ENCODE data around the gene SQSTM1. TPM values are rescaled to one million over a fixed set of nuclear protein-coding genes. Genes with fewer than 3 reads are reported as not detected.

The SQSTM1 gene
- total and polyA plus RNA-seq, 9 of the 15 experiments (the other 6 are each of a cell fraction or from before 2014, with no cell fraction given), result 5.6 to 148 (median 64.0) TPM

GRCh38 chr5:179799644-179799973 lies 21.1 kb upstream of the SQSTM1 start:
- H3K79me2 ChIP-seq (ENCODE audit: control insufficient read depth, insufficient read depth, low read length), result peaks cover 19% of the 10 kb centered on the region
- TF ChIP-seq ILF3 (IDR thresholded peaks at IDR 0.05; ENCODE audit: borderline replicate concordance), result no peak
- no peak for TF ChIP-seq MAFF (IDR thresholded peaks at IDR 0.05; ENCODE audit: low read length)
- TF ChIP-seq DMBX1 (CRISPR knock-in tag; IDR thresholded peaks at IDR 0.05; ENCODE audit: borderline replicate concordance), result no peak
- TF ChIP-seq ZNF41 (CRISPR knock-in tag; conservative IDR thresholded peaks at IDR 0.05), result no peak
- no peak for TF ChIP-seq CCNT2 (IDR thresholded peaks at IDR 0.05; ENCODE audit: borderline replicate concordance, extremely low read depth, insufficient read length, low read depth, low read length)
- TF ChIP-seq ELK3 (CRISPR knock-in tag; IDR thresholded peaks at IDR 0.05), result no peak
- TF ChIP-seq ZNF133 (CRISPR knock-in tag; IDR thresholded peaks at IDR 0.05), result no peak
- no peak for TF ChIP-seq ZNF395 (CRISPR knock-in tag; IDR thresholded peaks at IDR 0.05)
- TF ChIP-seq, protein P1, sequence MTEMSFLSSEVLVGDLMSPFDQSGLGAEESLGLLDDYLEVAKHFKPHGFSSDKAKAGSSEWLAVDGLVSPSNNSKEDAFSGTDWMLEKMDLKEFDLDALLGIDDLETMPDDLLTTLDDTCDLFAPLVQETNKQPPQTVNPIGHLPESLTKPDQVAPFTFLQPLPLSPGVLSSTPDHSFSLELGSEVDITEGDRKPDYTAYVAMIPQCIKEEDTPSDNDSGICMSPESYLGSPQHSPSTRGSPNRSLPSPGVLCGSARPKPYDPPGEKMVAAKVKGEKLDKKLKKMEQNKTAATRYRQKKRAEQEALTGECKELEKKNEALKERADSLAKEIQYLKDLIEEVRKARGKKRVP (CRISPR knock-in tag; IDR thresholded peaks at IDR 0.05), result no peak
- TF ChIP-seq ZNF561 (CRISPR knock-in tag; conservative IDR thresholded peaks at IDR 0.05), result no peak
- no peaks in the 10 kb centered on the region for H4K20me1 ChIP-seq (replicated peaks; ENCODE audit: control insufficient read depth, insufficient read depth, low read length)
- H3K9me3 ChIP-seq (replicated peaks; ENCODE audit: control insufficient read depth, insufficient read depth, low read depth, low read length), result no peaks in the 10 kb centered on the region
- H3K4me1 ChIP-seq (replicated peaks in 1 of 2; ENCODE audit: control insufficient read depth in 2 of 2, insufficient read depth in 2 of 2, low read length in 2 of 2), result peaks cover 15 to 64% of the 10 kb centered on the region in 2 experiments
- no peak overlapping the region for H3K4me3 ChIP-seq
- DNase-seq (ENCODE audit: extremely low read depth in 1 of 4, low spot score in 3 of 4), result no peak
- 0 out of 4 replicates have a peak overlapping the region, but pooled peaks of 1 of the 2 experiments have one; percentile 2 for H3K9ac ChIP-seq (ENCODE audit: insufficient read depth in 1 of 2, low read depth in 2 of 2, low read length in 2 of 2)
- WGBS (ENCODE audit: insufficient coverage, low coverage, missing lambda C conversion rate), result 91% methylated on average over 5 of the region's 5 CpGs
- FAIRE-seq, result no peak
- no peak overlapping the region for H2AFZ ChIP-seq (ENCODE audit: low read depth, low read length)
- no TSS peak for BruUV-seq (replicated peaks)
- H3K27me3 ChIP-seq (ENCODE audit: control insufficient read depth in 2 of 2, insufficient read depth in 2 of 2, low read length in 2 of 2), result no peaks in the 10 kb centered on the region
- CTCF ChIA-PET (ENCODE audit: low intra/inter-chr PET ratio), result no interaction called here
- intact Hi-C loops (cut with micrococcal nuclease), result no loop called here
- in situ Hi-C loops (cut with MboI), result no loop called here
- peaks cover 4% of the 10 kb centered on the region for H3K9me1 ChIP-seq (ENCODE audit: control insufficient read depth, insufficient read depth, low read length)
- POLR2A ChIA-PET, result no interaction called here
- ATAC-seq, result no peak
- H3K4me2 ChIP-seq (ENCODE audit: insufficient read depth, low read length), result no peak overlapping the region
- H3K36me3 ChIP-seq (ENCODE audit: control insufficient read depth, insufficient read depth, low read length), result peaks cover 69% of the 10 kb centered on the region; the same call in 2 of the 3 replicates
- H3K27ac ChIP-seq (ENCODE audit: extremely low read depth, low read depth, low read length), result no peak overlapping the region

Measured in K562 (cell line).